ENCODE results near the gene TRIM56. TPM values are rescaled to one million over a fixed set of nuclear protein-coding genes. Genes with fewer than 3 reads are reported as not detected.

TRIM56 gene
- total and polyA plus RNA-seq, 9 of the 15 experiments (the other 6 are each of a cell fraction or from before 2014, with no cell fraction given) = 2.0 to 29.7 (median 11.6) TPM

DNA sequence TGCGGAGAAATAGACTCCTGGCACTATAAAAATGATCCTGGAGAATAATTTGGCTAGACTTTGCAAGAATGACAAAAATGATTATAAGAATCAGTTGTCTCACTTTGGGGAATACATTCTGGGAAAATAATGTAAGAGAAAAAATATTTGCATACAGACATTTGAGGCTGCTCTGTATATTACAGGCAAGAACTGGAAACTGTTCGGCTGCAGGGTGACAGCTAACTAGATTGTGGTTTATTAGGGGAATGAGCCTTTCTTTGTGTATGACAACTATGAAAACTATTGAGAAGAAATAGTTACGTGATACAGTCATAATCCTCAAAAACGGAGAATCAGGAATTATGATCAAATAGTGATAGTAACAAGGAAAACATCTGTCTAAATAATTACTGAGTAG, 8.6 kb downstream of the TRIM56 start:
- ChIA-PET CTCF (ENCODE audit: low intra/inter-chr PET ratio) (interaction anchor here (1.0 kb wide), 1 partner anchor 45 kb away, joined by 3 read pairs; no protein-coding TSS in a partner anchor), POLR2A (no interaction called here)
- Histone ChIP-seq H3K79me2 (ENCODE audit: control insufficient read depth, insufficient read depth, low read length) (no peaks in the 10 kb centered on the region), H4K20me1 (replicated peaks; ENCODE audit: control insufficient read depth, insufficient read depth, low read length) (no peaks in the 10 kb centered on the region; the same call in none of the 2 replicates), H3K9ac (ENCODE audit: insufficient read depth in 1 of 2, low read depth in 2 of 2, low read length in 2 of 2) (no peak overlapping the region), H3K27ac (ENCODE audit: extremely low read depth, low read depth, low read length) (no peak overlapping the region), H3K27me3 (ENCODE audit: control insufficient read depth in 2 of 2, insufficient read depth in 2 of 2, low read length in 2 of 2) (no peaks in the 10 kb centered on the region), H3K4me1 (replicated peaks in 1 of 2; ENCODE audit: control insufficient read depth in 2 of 2, insufficient read depth in 2 of 2, low read length in 2 of 2) (peaks cover 23% of the 10 kb centered on the region in 2 experiments; a peak in 4 of 5 replicates), H3K36me3 (ENCODE audit: control insufficient read depth, insufficient read depth, low read length) (peaks cover 6% of the 10 kb centered on the region; the same call in 1 of the 3 replicates), H3K9me3 (replicated peaks; ENCODE audit: control insufficient read depth, insufficient read depth, low read depth, low read length) (no peaks in the 10 kb centered on the region), H2AFZ (ENCODE audit: low read depth, low read length) (no peak overlapping the region), H3K4me2 (ENCODE audit: insufficient read depth, low read length) (no peak overlapping the region), H3K9me1 (ENCODE audit: control insufficient read depth, insufficient read depth, low read length) (no peaks in the 10 kb centered on the region), H3K4me3 (no peak overlapping the region)
- DNase-seq (ENCODE audit: extremely low read depth in 1 of 4, low spot score in 3 of 4) = no peak
- intact Hi-C loops (cut with micrococcal nuclease) = loop anchor here (1.0 kb wide), 1 partner anchor 44 kb away; no protein-coding TSS in a partner anchor
- in situ Hi-C loops (cut with MboI) = no loop called here
- no peak for ATAC-seq
- 95% methylated on average over 4 of the region's 4 CpGs for WGBS (ENCODE audit: insufficient coverage, low coverage, missing lambda C conversion rate)
- TF ChIP-seq MYNN (IDR thresholded peaks at IDR 0.05) (no peak), MYNN (CRISPR knock-in tag; IDR thresholded peaks at IDR 0.05) (no peak), LEF1 (IDR thresholded peaks at IDR 0.05) (no peak)
- TF ChIP-seq, protein P1, sequence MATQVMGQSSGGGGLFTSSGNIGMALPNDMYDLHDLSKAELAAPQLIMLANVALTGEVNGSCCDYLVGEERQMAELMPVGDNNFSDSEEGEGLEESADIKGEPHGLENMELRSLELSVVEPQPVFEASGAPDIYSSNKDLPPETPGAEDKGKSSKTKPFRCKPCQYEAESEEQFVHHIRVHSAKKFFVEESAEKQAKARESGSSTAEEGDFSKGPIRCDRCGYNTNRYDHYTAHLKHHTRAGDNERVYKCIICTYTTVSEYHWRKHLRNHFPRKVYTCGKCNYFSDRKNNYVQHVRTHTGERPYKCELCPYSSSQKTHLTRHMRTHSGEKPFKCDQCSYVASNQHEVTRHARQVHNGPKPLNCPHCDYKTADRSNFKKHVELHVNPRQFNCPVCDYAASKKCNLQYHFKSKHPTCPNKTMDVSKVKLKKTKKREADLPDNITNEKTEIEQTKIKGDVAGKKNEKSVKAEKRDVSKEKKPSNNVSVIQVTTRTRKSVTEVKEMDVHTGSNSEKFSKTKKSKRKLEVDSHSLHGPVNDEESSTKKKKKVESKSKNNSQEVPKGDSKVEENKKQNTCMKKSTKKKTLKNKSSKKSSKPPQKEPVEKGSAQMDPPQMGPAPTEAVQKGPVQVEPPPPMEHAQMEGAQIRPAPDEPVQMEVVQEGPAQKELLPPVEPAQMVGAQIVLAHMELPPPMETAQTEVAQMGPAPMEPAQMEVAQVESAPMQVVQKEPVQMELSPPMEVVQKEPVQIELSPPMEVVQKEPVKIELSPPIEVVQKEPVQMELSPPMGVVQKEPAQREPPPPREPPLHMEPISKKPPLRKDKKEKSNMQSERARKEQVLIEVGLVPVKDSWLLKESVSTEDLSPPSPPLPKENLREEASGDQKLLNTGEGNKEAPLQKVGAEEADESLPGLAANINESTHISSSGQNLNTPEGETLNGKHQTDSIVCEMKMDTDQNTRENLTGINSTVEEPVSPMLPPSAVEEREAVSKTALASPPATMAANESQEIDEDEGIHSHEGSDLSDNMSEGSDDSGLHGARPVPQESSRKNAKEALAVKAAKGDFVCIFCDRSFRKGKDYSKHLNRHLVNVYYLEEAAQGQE (IDR thresholded peaks at IDR 0.05; ENCODE audit: borderline replicate concordance) = no peak
- TF ChIP-seq, protein P1 (CRISPR knock-in tag; IDR thresholded peaks at IDR 0.05; ENCODE audit: low read depth) = no peak
- no TSS peak for BruUV-seq (replicated peaks)
- no peak for FAIRE-seq

All from K562 (cell line).